ENCODE results near the gene KLHL36. TPM values are rescaled to one million over a fixed set of nuclear protein-coding genes. Genes with fewer than 3 reads are reported as not detected.
"Not testable (repeated sequence)": the region's sequence is repeated elsewhere in the genome, so short reads cannot be mapped to it uniquely, and the experiment has no call there.

Gene KLHL36
- total RNA-seq, 6 experiments from 2014 or later = 37.6 to 58.3 (median 40.7) TPM

- no peak for DNase-seq
- no peaks in the 10 kb centered on the region; the same call in 1 of the 2 replicates for H3K27me3 Mint-ChIP-seq (ENCODE audit: insufficient read depth)
- no peaks in the 10 kb centered on the region for H3K9me3 Mint-ChIP-seq
- H3K36me3 Mint-ChIP-seq (ENCODE audit: low read depth) = peaks cover 38% of the 10 kb centered on the region
- peaks cover 64% of the 10 kb centered on the region for H3K4me1 Mint-ChIP-seq (ENCODE audit: low read depth)
- peak overlapping the region; percentile 80 for H3K27ac Mint-ChIP-seq
- H3K4me3 Mint-ChIP-seq = peak overlapping the region; percentile 99
- no peak for TF ChIP-seq CTCF (IDR thresholded peaks at IDR 0.05)
These were observed 31.8 kb upstream of the KLHL36 start for GRCh38 chr16:84616515-84616914.

GRCh38 chr16:84617041-84617790 lies 31.1 kb upstream of the KLHL36 start:
- H3K4me3 Mint-ChIP-seq = peak overlapping the region; percentile 99
- peaks cover 31% of the 10 kb centered on the region for H3K36me3 Mint-ChIP-seq (ENCODE audit: low read depth)
- H3K27me3 Mint-ChIP-seq (ENCODE audit: insufficient read depth) = no peaks in the 10 kb centered on the region; the same call in 1 of the 2 replicates
- no peaks in the 10 kb centered on the region for H3K9me3 Mint-ChIP-seq
- no peak for DNase-seq
- peaks cover 64% of the 10 kb centered on the region for H3K4me1 Mint-ChIP-seq (ENCODE audit: low read depth)
- no peak for TF ChIP-seq CTCF (IDR thresholded peaks at IDR 0.05)
- peak overlapping the region; percentile 80 for H3K27ac Mint-ChIP-seq

GRCh38 chr16:84617791-84618580 lies 30.3 kb upstream of the KLHL36 start, which contains the start of gene COTL1:
TSS of gene COTL1 (minus strand) at chr16:84618078. CDS start at chr16:84617914, 164 bp downstream.
- peaks cover 66% of the 10 kb centered on the region for H3K4me1 Mint-ChIP-seq (ENCODE audit: low read depth)
- H3K36me3 Mint-ChIP-seq (ENCODE audit: low read depth) = peaks cover 30% of the 10 kb centered on the region

GRCh38 chr16:84618581-84619460 lies 29.5 kb upstream of the KLHL36 start:
- H3K36me3 Mint-ChIP-seq (ENCODE audit: low read depth) = peaks cover 22% of the 10 kb centered on the region
- H3K4me3 Mint-ChIP-seq = peak overlapping the region; percentile 76
- peak overlapping the region; percentile 96 for H3K27ac Mint-ChIP-seq
- H3K4me1 Mint-ChIP-seq (ENCODE audit: low read depth) = peaks cover 58% of the 10 kb centered on the region
- no peaks in the 10 kb centered on the region for H3K9me3 Mint-ChIP-seq
- 0 out of 2 replicates have a peak, but pooled peaks have one; percentile 7 for TF ChIP-seq CTCF (IDR thresholded peaks at IDR 0.05)
- no peaks in the 10 kb centered on the region; the same call in 1 of the 2 replicates for H3K27me3 Mint-ChIP-seq (ENCODE audit: insufficient read depth)
- peak; percentile 98 for DNase-seq

More at GRCh38 chr16:84617791-84618580, 30.3 kb upstream of the KLHL36 start, which contains the start of gene COTL1:
- TF ChIP-seq CTCF (IDR thresholded peaks at IDR 0.05) = no peak
- peak; percentile 97 for DNase-seq
- H3K4me3 Mint-ChIP-seq = peak within 1 kb of the TSS; percentile 99
- H3K27ac Mint-ChIP-seq = peak within 1 kb of the TSS; percentile 96
- no peaks in the 10 kb centered on the region; the same call in 1 of the 2 replicates for H3K27me3 Mint-ChIP-seq (ENCODE audit: insufficient read depth)
- no peaks in the 10 kb centered on the region for H3K9me3 Mint-ChIP-seq

- not testable (repeated sequence) for DNase-seq; H3K4me3 Mint-ChIP-seq; H3K9me3 Mint-ChIP-seq; H3K27ac Mint-ChIP-seq; H3K27me3 Mint-ChIP-seq (ENCODE audit: insufficient read depth)
- peaks cover 10% of the 10 kb centered on the region for H3K36me3 Mint-ChIP-seq (ENCODE audit: low read depth)
- peaks cover 37% of the 10 kb centered on the region for H3K4me1 Mint-ChIP-seq (ENCODE audit: low read depth)
These were observed 27.4 kb upstream of the KLHL36 start for GRCh38 chr16:84620913-84621312.
